GM12878 (cell line): ENCODE data around the gene AMBRA1. TPM values are rescaled to one million over a fixed set of nuclear protein-coding genes. Genes with fewer than 3 reads are reported as not detected.
A peak's percentile ranks its signal among the peaks of the same experiment; 100 is the strongest.

Experiments used
- ATAC-seq: fragments of 200-7000 bp; cut with Tn5 transposase; 3 replicates; pipeline ENCODE4 v1.9.1; 2020; ENCODE audit warnings: mild to moderate bottlenecking, moderate library complexity
- BruUV-seq: library from RNA; stranded (reverse); fragments of 400-500 nt; replicated peaks from 2 replicates; lab custom pipeline; 2021; lab: Mats Ljungman, UMichigan
- CTCF ChIA-PET: fragments of 300-600 bp; sonication (Branson Sonifier 250); formaldehyde crosslinking; extraction: SDS; loops from one replicate; lab custom pipeline; 2021; ENCODE audit warnings: inconsistent platforms; lab: Yijun Ruan, JAX
- POLR2A ChIA-PET: fragments of 350-600 bp; formaldehyde crosslinking; extraction: SDS; loops from one replicate; lab custom pipeline; 2021; ENCODE audit warnings: inconsistent platforms; lab: Charles Lee
- RAD21 ChIA-PET: fragments of 300-600 bp; sonication (Branson Sonifier 250); formaldehyde crosslinking; loops from one replicate; lab custom pipeline; 2023; ENCODE audit warnings: antibody characterized with exemption; ENCODE audit not compliant: unreplicated experiment; lab: Charles Lee
- SMC1A ChIA-PET: fragments of 300-600 bp; sonication (Branson Sonifier 250); formaldehyde crosslinking; loops from one replicate; lab custom pipeline; 2023; ENCODE audit not compliant: unreplicated experiment, uncharacterized antibody; lab: Charles Lee
- DNase-seq: peaks from one replicate; pipeline ENCODE4 v3.0.0-alpha.2; 2011; ENCODE audit warnings: low read depth, low spot score
- FAIRE-seq: peaks from 3 replicates; lab custom pipeline; 2011; peaks lifted over from hg19 to GRCh38; lab: Jason Lieb, UNC
- H2AFZ ChIP-seq: 2 replicates; pipeline ENCODE4 v1.6.0; 2011; ENCODE audit warnings: low read depth, low read length, control low read depth; ENCODE audit not compliant: control insufficient read depth
- H3K27ac ChIP-seq: 2 replicates; pipeline ENCODE4 v1.5.1; 2011; ENCODE audit warnings: control low read depth; ENCODE audit not compliant: control insufficient read depth, insufficient read depth
- H3K27me3 ChIP-seq, 2 experiments: replicated peaks in 1 of 2; 2 replicates each; pipeline versions ENCODE4 v1.6.0 to v1.6.1; 2011; ENCODE audit warnings: low read length in 1 of 2; ENCODE audit not compliant: control insufficient read depth in 2 of 2, insufficient read depth in 2 of 2
- H3K36me3 ChIP-seq, 2 experiments: 2 replicates each; pipeline ENCODE4 v1.5.1; 2011; ENCODE audit warnings: low read length in 1 of 2; ENCODE audit not compliant: control insufficient read depth in 2 of 2, insufficient read depth in 2 of 2
- H3K4me1 ChIP-seq: 2 replicates; pipeline ENCODE4 v1.6.1; 2011; ENCODE audit warnings: mild to moderate bottlenecking, low read length, moderate library complexity, mixed read lengths; ENCODE audit not compliant: control insufficient read depth, insufficient read depth
- H3K4me2 ChIP-seq: 2 replicates; pipeline ENCODE4 v1.6.0; 2011; ENCODE audit warnings: control low read depth; ENCODE audit not compliant: control insufficient read depth, insufficient read depth
- H3K4me3 ChIP-seq: fragments of 200-600 bp; sonication (generic); 2 replicates; pipeline ENCODE4 v1.5.1; 2016
- H3K79me2 ChIP-seq: 2 replicates; pipeline ENCODE4 v1.6.0; 2011; ENCODE audit warnings: low read length; ENCODE audit not compliant: control insufficient read depth, insufficient read depth
- H3K9ac ChIP-seq: 2 replicates; pipeline ENCODE4 v1.8.0; 2011; ENCODE audit warnings: low read length, control low read depth, mixed read lengths; ENCODE audit not compliant: control insufficient read depth, insufficient read depth
- H3K9me3 ChIP-seq: replicated peaks from 3 replicates; pipeline ENCODE4 v1.5.1; 2011; ENCODE audit warnings: mild to moderate bottlenecking, low read length; ENCODE audit not compliant: control insufficient read depth, insufficient read depth
- H4K20me1 ChIP-seq: 2 replicates; pipeline ENCODE4 v1.6.0; 2011; ENCODE audit not compliant: control insufficient read depth, insufficient read depth
- EED ChIP-seq: sonication (generic); IDR thresholded peaks from 2 replicates; pipeline ENCODE4 v1.6.1; 2016; ENCODE audit warnings: antibody characterized with exemption, low read depth
- IKZF1 ChIP-seq: fragments of 450-650 bp; conservative IDR thresholded peaks from 2 replicates; pipeline ENCODE4 v1.6.1; 2017; ENCODE audit warnings: antibody characterized with exemption, mild to moderate bottlenecking
- MEF2A ChIP-seq: IDR thresholded peaks from 2 replicates; pipeline ENCODE4 v1.6.1; 2011; ENCODE audit warnings: low read depth, mild to moderate bottlenecking, low read length, moderate library complexity; ENCODE audit not compliant: insufficient read depth
- ZNF592 ChIP-seq: fragments of 450-650 bp; IDR thresholded peaks from 2 replicates; pipeline ENCODE4 v1.6.1; 2017; ENCODE audit warnings: mild to moderate bottlenecking, moderate library complexity
- whole genome bisulfite sequencing: methylation state at CpG from one replicate; pipeline ENCODE4 v1.1.6; 2016; ENCODE audit warnings: low lambda C conversion rate; ENCODE audit not compliant: insufficient replicate concordance, insufficient coverage; ENCODE audit errors: missing lambda C conversion rate; 5-methylcytosine and 5-hydroxymethylcytosine counted together
- in situ Hi-C: fragments of 300-500 bp; cut with MboI; formaldehyde crosslinking; loops from 9 replicates; pipeline ENCODE4 v1.14.3; 2018; ENCODE audit warnings: mixed read lengths
- intact Hi-C: fragments of 100-400 bp; cut with micrococcal nuclease; formaldehyde crosslinking; loops from one replicate; pipeline ENCODE4 v1.14.2; 2022; ENCODE audit not compliant: unreplicated experiment
- polyA plus RNA-seq, 11 experiments: library from polyadenylated mRNA; depleted of rRNA in 4 of 11; unstranded in 6 of 11; stranded (reverse) in 5 of 11; fragments of >200 nt; fragmentation: Nextera tagmentation in 4 of 11; fragmentation: Illumina TruSeq in 1 of 11; extraction: Ambion mirVana in 4 of 11; extraction: Trizol in 1 of 11; gene quantifications; 1 replicate in 1 of 11; 2 replicates in 10 of 11; pipeline versions ENCODE4 v1.2.1 to v1.2.3, GENCODE V29; 2011 to 2016; ENCODE audit warnings: inconsistent platforms in 2 of 11, missing spikeins in 2 of 11, low read depth in 1 of 11
- total RNA-seq, 4 experiments: library from RNA; depleted of rRNA in 3 of 4; stranded (reverse); fragments of >200 nt in 3 of 4; fragmentation: Illumina TruSeq in 1 of 4; extraction: Trizol in 1 of 4; gene quantifications; 2 replicates each; pipeline versions ENCODE4 v1.2.1 to v1.2.3, GENCODE V29; 2013 to 2021
- TF ChIP-seq, protein P1 (sequence below), 3 experiments: IDR thresholded peaks in 2 of 3; conservative IDR thresholded peaks in 1 of 3; 2 replicates each; pipeline ENCODE4 v1.5.1; 2011; ENCODE audit warnings: low read depth in 3 of 3, low read length in 3 of 3, mild to moderate bottlenecking in 3 of 3, control low read depth in 2 of 3, moderate library complexity in 2 of 3, inconsistent platforms in 1 of 3, mixed read lengths in 1 of 3; ENCODE audit not compliant: control insufficient read depth in 2 of 3, insufficient read depth in 1 of 3; ENCODE audit errors: extremely low read depth in 1 of 3

Gene AMBRA1
- total and polyA plus RNA-seq, 10 of the 15 experiments (the other 5 are each of a cell fraction or from before 2014, with no cell fraction given) = 0.57 to 34.3 (median 13.7) TPM

DNA sequence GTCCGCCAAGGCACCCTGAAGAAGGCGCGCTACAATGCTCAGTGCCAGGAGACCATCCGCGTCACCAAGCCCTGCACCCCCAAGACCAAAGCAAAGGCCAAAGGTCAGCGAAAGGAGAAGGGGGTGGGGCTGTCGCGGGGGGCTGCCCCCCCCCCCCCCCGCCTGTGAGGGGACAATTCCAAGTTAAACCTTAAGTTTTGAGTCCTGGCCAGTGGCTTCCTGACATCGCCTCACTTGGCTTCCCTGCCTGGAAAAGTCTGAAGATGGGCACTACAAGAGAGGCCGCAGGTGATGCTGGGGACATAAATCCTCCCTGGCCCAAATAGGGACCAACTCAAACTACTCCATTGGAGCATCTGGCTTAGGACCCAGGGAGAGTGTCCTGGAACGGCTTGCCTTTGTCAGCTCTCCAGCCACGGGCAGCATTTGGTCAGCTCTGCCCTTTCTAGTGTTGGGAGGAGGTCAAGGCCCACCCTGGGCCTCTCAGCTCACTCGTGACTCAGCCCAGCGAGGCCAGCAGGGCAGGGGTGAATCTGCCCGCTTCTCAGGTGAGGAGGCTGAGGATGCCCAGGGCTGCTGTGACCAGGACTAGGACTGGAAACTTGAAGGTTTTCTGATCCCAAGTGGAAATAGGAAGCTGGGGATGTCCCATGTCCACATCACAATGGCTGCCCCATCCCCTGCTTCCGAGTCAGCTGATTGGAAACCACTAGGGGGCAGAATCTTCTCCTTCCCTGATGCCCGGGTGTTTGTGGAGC is 211.0 kb downstream of the AMBRA1 start:
- H2AFZ ChIP-seq = no peak overlapping the region
- no peak for FAIRE-seq
- SMC1A ChIA-PET = interaction anchor here (0.6 to 1.2 kb wide), 3 partner anchors 10 to 235 kb away, joined by 3 read pairs; partner anchors contain the start of genes ATG13 and HARBI1

More for the DNA sequence above, 211.0 kb downstream of the AMBRA1 start:
- Histone ChIP-seq H3K9ac (no peak overlapping the region), H4K20me1 (no peaks in the 10 kb centered on the region), H3K4me1 (peaks cover 8% of the 10 kb centered on the region), H3K79me2 (no peaks in the 10 kb centered on the region), H3K4me2 (no peak overlapping the region; the same call in none of the 2 replicates), H3K27ac (no peak overlapping the region), H3K4me3 (no peak overlapping the region), H3K27me3 (peaks cover 7 to 17% of the 10 kb centered on the region in 2 experiments), H3K36me3 (peaks cover 0 to 3% of the 10 kb centered on the region in 2 experiments; a peak in 2 of 4 replicates), H3K9me3 (no peaks in the 10 kb centered on the region)
- BruUV-seq = no TSS peak
- DNase-seq (no peak), ATAC-seq (no peak)
- CTCF ChIA-PET = interaction anchor here (0.9 to 1.8 kb wide), 12 partner anchors 13 to 235 kb away, joined by 3 to 9 read pairs (median 4); no protein-coding TSS in a partner anchor
- intact Hi-C loops (no loop called here), in situ Hi-C loops (no loop called here)
- POLR2A ChIA-PET = interaction anchor here (0.6 kb wide), 2 partner anchors 32 to 95 kb away, joined by 4 to 6 read pairs; no protein-coding TSS in a partner anchor
- RAD21 ChIA-PET = interaction anchor here (0.7 to 0.9 kb wide), 2 partner anchors 23 to 30 kb away, joined by 3 read pairs; no protein-coding TSS in a partner anchor
- WGBS = 68% methylated on average over 15 of the region's 18 CpGs
- TF ChIP-seq MEF2A (no peak), ZNF592 (no peak), IKZF1 (peak; percentile 20; the same call in 1 of the 2 replicates), EED (0 out of 2 replicates have a peak, but pooled peaks have one; percentile 37)
- TF ChIP-seq, protein P1, sequence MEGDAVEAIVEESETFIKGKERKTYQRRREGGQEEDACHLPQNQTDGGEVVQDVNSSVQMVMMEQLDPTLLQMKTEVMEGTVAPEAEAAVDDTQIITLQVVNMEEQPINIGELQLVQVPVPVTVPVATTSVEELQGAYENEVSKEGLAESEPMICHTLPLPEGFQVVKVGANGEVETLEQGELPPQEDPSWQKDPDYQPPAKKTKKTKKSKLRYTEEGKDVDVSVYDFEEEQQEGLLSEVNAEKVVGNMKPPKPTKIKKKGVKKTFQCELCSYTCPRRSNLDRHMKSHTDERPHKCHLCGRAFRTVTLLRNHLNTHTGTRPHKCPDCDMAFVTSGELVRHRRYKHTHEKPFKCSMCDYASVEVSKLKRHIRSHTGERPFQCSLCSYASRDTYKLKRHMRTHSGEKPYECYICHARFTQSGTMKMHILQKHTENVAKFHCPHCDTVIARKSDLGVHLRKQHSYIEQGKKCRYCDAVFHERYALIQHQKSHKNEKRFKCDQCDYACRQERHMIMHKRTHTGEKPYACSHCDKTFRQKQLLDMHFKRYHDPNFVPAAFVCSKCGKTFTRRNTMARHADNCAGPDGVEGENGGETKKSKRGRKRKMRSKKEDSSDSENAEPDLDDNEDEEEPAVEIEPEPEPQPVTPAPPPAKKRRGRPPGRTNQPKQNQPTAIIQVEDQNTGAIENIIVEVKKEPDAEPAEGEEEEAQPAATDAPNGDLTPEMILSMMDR (IDR thresholded peaks at IDR 0.05 in 2 of 3, conservative IDR thresholded peaks at IDR 0.05 in 1 of 3; ENCODE audit: control insufficient read depth in 2 of 3, extremely low read depth in 1 of 3, insufficient read depth in 1 of 3, low read depth in 3 of 3, low read length in 3 of 3) = peak in 2 of 3 experiments; percentile 17 to 26; a peak in 3 of 6 replicates
